ENCODE results near the gene MYO9B.
"Not testable (repeated sequence)": the region's sequence is repeated elsewhere in the genome, so short reads cannot be mapped to it uniquely, and the experiment has no call there.

MYO9B gene

DNA sequence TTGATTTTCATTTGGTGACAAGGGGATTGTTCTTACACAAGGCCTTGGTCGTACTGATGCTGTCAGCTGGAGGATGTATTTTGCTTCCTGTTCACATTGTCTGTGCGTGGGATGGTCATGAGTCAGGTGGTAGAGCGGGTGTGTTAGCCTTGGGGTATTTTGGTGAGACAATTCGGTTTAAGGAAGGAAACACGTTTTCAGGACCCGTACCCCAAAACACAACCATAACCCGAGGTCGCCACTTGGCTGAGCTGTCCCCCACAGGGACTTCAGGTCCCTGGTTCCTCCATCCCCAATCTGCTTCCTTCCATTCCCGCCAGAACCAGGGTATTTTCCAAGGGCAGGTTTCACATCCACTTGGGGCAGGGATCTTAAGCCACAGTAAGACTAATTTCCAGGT, 15.0 kb downstream of the MYO9B start:
- no peak for DNase-seq (ENCODE audit: low read depth)

DNA sequence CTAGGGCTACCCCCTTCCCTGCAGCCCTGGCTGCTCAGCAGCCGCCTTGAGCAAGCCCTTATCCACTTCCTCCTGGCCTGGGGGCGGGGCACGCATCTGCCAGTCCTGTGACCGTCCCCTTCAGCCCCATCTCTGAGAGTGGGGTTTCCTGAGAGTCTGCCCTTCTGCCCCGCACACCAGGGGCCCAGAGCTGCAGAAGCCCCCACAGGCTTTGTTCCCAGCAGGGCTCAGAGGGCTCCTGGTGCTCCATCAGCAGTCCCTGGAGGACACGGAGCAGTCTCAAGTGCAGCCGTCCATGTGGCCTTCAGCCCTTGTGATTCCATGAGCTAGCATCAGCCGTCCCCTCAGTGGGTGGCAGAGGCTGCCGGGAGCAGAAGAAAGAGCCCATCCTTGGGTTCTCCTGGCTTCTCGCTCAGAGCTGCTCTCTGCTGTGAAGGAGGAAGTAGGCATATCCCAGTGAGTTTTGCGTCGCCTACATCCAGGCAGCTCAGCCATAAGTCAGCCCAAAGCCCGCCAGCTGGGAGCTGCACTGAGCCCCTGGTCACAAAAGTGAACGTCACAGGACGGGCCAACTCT, 16.3 kb downstream of the MYO9B start:
- no peak for DNase-seq (ENCODE audit: low read depth)

DNA sequence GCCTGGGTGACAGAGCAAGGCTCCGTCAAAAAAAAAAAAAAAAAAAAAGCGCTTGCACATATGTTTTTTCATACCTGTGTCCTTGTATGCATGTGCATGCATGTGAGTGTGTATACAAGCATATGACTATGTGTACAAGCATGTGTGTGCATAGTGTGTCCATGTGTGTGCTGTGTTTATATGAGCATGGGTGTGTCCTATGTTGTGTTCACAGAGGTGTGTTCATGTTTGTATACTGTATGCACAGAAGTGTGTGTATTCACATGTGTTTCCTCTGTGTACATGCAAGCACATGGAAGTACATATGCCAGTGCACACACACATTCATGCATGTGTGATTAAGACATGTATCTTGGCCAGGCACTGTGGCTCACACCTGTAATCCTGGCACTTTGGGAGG, 17.1 kb downstream of the MYO9B start:
- no peak for DNase-seq (ENCODE audit: low read depth)

DNA sequence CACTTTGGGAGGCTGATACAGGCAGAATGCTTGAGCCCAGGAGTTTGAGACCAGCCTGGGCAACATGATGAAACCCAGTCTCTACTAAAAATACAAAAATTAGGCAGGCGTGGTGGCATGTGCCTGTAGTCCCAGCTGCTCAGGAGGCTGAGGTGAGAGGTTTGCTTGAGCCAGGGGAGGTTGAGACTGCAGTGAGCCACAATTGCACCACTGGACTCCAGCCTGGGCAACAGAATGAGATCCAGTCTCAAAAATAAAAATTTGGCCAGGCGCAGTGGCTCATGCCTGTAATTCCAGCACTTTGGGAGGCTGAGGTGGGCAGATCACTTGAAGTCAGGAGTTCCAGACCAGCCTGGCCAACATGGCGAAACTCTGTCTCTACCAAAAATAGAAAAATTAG, 19.1 kb downstream of the MYO9B start:
- not testable (repeated sequence) for DNase-seq (ENCODE audit: low read depth)

DNA sequence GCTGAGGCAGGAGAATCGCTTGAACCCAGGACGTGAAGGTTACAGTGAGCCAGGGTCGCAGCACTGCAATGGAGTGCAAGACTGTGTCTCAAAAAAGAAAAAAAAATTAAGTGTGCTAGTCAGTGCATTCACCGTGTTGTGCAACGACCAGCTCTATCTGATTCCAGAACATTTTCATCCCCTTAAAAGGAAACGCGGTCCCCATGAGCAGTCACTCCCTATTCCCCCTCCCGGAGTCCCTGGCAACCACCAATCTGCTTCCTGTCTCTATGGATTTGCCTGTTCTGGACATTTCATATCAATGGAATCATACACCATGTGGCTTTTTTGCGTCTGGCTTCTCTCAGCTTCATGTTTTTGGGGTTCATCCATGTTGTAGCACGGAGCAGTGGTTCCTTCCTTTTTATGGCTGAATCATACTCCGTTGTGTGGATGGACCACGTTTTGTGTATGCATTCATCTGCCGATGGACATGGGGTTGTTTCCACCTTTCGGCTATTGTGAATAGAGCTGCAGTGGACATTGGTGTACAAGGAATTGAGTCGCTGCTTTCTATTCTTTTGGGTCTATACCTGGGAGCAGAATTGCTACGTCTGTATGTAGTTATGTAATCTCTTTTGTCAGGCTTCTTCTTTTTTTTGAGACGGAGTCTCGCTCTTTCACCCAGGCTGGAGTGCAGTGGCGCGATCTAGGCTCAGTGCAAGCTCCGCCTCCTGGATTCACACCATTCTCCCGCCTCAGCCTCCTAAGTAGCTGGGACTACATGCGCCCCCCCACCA, 19.8 kb downstream of the MYO9B start:
- peak; percentile 77 for DNase-seq (ENCODE audit: low read depth)

DNA sequence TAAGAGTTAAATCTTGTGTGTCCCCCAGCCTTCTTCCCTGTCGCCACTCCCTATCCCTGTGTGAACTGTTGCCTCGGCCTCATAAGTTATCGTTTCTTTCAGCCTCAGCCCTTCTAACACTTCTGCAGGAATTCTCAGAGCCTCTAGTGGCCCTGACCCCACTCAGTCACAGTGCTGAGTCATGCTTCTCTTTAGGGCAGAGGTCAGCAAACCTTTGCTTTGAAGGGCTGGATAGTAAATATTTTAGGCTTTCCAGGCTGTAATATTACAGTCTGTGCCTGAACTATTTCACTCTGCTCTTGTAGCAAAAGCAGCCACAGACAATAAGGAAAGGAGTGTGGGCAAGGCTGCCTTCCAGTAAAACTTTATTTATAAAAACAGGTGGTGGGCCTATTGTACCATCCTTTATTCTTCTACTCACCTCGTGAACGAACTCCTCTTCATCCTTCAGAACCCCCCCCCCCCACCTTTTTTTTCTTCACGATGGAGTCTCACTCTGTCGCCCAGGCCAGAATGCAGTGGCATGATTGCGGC, 22.1 kb downstream of the MYO9B start:
- DNase-seq (ENCODE audit: low read depth): no peak

DNA sequence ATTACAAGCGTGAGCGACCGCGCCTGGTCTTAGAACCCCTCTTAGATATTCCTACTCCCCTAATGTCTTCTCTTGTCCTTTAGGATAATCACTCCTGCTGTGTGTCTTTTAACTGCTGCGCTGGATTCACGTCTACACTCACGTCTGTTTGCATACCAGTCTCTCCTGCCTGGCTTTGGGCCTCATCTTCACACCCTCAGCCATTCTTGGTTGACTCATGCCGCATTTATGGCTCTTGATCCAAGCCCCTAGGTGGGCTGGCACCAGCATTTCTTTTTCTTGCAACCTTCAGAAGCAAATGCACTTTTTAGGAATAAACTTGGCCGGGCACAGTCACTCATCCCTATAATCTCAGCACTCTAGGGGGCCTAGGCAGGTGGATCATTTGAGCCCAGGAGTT, 22.7 kb downstream of the MYO9B start:
- no peak for DNase-seq (ENCODE audit: low read depth)

DNA sequence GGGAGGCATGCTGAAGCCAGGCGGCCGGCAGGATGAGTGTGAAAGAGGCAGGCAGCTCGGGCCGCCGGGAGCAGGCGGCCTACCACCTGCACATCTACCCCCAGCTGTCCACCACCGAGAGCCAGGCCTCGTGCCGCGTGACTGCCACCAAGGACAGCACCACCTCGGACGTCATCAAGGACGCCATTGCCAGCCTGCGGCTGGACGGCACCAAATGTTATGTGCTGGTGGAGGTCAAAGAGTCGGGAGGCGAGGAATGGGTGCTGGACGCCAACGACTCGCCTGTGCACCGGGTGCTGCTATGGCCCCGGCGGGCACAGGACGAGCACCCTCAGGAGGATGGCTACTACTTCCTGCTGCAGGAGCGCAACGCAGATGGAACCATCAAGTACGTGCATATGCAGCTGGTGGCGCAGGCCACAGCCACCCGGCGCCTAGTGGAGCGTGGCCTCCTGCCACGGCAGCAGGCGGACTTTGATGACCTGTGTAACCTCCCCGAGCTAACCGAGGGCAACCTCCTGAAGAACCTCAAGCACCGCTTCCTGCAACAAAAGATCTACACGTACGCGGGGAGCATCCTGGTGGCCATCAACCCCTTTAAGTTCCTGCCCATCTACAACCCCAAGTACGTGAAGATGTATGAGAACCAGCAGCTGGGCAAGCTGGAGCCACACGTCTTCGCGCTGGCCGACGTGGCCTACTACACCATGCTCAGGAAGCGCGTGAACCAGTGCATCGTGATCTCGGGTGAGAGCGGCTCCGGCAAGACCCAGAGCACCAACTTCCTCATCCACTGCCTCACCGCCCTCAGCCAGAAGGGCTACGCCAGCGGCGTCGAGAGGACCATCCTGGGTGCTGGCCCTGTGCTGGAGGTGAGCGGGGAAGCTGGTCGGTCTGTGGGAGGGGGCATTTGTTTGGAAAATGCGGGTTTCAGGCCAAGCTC, 26.4 kb downstream of the MYO9B start:
- no peak for DNase-seq (ENCODE audit: low read depth)

DNA sequence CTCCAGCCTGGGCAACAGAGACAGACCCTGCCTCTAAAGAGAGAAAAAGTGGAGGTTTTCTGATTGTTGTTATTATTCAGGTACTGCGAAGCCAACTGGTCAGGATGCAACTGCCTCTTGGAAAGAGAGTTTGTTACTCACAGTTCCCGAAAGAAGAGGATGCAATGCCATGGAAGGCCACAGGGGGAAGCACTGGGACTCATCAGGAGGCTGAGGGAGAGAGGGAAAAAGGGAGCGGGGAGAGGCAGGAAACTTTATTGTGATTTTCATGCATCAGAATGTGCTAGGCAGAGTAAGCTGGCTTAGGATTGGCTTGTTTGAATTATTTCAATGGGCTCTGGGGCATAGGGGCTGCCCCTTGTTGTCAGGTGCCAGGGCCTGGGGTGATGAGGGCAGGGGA, 27.6 kb downstream of the MYO9B start:
- DNase-seq (ENCODE audit: low read depth): no peak

DNA sequence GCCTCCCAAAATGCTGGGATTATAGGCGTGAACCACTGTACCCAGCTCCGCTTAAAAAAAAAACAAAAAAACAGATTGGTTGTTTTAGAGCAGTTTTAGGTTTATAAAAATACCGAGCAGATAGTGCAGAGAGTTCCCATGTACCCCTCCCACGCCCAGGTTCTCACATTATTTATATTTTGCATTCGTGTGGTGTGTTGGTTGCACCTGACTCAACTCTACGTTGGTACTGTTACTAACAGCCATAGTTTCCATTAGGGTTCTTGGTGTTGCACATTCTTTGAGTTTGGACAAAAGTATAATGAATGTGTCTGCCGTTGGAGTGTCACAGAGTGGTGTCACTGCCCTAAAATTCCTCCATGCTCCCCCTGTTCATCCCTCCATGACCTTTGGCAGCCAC, 29.1 kb downstream of the MYO9B start:
- no peak for DNase-seq (ENCODE audit: low read depth)

DNA sequence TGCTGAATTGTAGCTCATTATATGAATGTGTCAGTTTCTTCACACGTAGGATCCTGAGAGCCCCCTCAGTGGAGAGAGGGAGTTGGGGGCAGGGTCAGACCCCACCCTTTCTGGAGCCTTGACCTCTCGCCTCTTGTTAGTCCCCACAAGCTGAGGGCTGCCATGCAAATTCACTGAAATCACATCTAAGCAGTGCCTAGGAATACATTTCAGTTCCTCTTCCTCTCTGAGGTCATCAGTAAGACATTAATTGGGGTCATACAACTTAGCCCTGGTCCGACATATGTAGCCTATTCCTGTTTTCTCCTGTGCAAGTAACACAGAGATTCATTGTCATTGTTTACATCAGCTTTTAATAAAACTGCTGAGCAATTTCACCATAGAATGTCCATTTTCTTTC, 30.0 kb downstream of the MYO9B start:
- no peak for DNase-seq (ENCODE audit: low read depth)

DNA sequence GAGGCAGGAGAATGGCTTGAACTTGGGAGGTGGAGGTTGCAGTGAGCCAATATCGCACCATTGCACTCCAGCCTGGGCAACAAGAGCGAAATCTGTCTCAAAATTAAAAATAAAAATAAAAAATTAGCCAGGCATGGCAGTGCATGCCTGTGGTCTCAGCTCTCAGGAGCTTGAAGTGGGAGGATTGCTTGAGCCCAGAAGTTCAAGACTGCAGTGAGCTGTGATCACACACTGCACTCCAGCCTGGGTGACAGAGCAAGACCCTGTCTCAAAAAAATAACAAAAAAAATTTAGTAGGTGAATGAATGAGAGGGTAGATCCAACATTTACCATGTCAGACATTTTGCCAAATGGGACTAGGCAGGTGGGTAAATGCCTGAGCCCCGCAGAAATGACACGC, 31.4 kb downstream of the MYO9B start:
- DNase-seq (ENCODE audit: low read depth): not testable (repeated sequence)

DNA sequence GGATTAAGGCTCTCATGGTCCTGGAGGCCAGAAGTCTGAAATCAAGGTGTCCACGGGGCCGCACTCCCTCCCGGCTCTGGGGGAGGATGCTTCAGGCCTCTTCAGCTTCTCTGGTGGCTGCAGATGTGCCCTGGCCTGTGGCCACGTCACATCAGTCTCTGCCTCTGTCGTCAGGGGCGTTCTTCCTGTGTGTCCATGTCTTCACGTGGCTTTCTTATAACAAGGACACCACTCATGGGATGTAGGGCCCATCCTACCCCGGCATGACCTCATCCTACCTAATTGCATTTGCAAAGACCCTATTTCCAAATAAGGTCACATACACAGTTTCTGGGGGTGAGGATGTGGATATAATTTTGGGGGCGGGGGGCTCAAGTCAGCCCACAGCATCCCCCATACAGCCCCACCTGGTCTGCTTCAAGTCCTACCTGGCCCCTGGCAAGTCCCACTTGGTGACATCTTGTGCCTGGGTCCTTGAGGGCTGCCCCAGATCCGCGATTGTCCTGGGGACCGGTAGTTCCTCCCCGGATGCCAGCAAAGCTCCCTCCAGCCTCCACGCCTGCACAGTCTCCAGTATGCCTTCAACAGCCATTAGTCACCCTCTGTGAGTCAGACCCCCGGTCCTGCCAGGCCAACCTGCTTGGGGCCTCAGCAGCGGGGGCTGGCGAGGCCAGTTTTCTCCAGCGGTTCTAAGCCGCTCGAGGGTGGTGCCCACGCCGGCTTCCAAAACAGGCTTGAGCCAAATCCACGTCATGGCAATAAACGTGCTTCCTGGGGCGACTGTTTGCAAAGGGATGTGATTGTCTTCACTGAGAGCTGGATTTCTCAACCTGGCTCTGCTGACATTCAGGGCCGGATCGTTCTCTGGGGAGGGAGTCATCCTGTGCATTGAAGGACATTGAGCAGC, 32.2 kb downstream of the MYO9B start:
- peak; percentile 99 for DNase-seq (ENCODE audit: low read depth)

DNA sequence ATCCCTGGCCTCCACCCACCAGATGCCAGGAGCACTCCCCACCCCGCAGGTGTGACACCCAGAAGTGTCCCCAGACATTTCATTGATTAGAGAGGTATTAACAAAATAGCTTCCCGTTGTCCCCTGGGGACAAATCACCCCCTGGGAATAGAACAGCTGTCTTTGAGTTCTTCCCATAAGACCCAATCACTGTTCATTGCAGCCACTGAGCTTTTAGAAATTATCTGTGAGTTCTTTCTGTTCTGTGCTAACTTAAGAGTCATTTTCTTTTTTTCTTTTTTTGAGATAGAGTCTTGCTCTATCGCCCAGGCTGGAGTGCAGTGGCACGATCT, 32.8 kb downstream of the MYO9B start:
- no peak for DNase-seq (ENCODE audit: low read depth)

DNA sequence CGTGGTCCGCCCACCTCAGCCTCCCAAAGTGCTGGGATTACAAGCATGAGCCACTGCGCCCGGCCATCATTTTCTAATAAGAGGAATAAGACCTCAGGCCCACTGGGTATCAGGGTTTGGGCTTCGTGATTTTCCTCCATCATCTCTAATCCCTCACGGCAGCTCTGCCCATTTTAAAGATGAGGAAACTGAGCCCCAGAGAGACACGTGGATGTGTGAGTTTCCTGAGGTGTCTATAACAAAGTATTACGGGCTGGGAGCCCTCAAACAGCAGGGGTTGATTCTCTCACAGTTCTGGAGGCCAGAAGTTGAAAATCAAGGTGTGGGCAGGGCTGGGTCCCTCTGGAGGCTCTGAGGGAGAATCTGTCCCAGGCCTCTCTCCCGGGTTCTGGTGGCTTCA, 33.7 kb downstream of the MYO9B start:
- no peak for DNase-seq (ENCODE audit: low read depth)

DNA sequence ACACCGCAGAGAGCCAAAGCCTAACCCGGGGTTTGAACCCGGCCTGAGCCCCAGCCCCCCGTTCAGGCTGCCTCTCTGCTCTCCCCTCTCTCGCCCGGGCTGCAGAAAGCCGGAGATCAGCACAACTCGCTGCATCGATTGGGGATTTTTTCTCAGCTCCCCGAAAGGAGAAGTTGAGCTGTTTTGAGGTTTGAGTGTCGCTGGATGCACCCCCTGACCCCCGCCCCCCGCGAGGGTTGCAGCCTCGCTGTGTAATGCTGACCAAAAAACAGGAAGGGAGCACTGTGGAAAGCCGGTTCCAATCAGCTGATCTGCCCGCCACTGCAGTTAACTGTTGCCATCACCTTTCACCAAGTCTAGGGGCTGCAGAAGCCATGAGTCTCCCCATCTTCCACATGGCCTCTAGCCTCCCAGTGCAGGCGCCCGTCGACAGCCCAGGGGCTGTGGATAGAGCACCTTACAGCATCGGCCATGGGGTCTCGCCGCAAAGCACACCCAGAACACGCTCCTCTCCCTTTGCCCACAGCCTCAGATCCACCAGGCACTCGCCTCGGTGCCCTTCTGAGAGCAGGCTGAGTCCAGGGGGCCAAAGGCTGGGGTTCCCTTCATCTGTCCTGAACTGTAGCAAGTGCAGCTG, 34.5 kb downstream of the MYO9B start:
- DNase-seq (ENCODE audit: low read depth): no peak

DNA sequence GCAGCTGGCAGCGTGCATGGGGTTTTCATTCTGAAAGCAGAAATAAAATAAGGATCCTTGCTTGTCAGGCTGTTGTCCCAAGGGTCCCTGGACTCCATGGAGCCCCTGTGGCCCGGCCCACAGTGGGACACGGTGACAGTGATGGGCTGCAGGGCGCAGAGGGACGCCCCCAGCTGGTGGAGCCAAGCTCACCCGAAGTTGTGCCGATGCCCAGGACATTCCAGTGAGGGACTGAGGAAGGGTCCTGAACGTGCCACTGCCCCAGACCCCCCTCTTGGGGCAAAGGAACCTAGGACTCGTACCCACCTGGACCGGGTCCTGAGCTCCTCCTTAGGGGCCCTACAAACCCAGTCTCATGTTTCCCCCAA, 35.0 kb downstream of the MYO9B start:
- no peak for DNase-seq (ENCODE audit: low read depth)

DNA sequence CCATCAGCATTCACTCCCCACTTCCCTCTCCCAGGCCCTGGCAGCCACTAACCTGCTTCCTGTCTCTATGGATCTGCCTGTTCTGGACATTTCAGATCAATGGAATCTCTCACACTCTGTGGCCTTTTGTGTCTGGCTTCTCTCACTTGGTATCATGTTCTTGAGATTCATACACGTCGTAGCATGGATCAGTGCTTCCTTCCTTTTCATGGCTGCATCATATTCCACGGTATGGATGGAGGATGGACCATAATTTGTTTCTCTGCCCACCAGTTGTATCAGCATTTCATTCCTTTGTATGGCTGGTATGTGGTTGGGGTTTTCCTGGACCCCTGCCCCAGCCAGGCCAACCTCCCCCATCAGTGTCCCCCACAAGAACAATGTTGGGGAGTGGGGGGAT, 36.2 kb downstream of the MYO9B start:
- no peak for DNase-seq (ENCODE audit: low read depth)

DNA sequence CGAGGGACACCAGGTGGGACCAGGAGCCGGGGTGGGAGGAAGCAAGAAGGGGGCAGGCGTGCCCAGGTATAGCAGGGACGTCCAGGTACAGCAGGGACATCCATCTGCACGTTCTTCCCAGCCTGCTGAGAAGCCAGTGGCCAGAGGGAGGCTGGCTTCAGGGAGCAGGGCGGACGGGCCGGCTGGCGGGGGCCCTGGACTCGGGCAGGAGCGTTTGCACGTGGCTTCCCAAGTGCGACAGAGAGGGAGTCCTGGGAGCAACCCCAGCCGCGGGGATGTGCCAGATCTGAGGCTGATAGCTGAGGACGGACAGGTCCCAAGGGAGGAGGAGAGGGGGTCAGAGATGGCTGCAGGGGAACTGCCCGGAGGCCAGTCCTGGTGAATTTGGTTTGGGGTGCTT, 36.7 kb downstream of the MYO9B start:
- DNase-seq (ENCODE audit: low read depth): no peak

DNA sequence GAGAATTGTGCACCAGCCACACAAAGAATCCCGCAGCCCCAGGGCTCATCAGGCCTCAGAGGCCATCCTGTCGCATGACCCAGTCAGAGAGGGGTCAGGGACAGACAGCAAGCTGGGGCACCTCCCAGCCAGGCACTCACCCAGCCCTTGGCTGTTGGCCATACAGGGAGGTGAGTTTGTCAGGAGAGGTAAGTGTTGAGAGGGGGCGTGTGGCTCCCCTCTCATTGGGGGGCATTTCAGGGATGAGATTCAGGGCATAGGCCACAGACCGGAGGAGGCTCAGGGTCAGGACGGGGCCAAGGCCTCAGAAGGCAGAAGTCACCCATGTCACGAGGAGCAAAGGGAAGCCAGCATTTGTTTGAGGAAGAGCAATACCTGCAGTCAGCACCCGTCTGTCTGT, 37.1 kb downstream of the MYO9B start:
- DNase-seq (ENCODE audit: low read depth): no peak

DNA sequence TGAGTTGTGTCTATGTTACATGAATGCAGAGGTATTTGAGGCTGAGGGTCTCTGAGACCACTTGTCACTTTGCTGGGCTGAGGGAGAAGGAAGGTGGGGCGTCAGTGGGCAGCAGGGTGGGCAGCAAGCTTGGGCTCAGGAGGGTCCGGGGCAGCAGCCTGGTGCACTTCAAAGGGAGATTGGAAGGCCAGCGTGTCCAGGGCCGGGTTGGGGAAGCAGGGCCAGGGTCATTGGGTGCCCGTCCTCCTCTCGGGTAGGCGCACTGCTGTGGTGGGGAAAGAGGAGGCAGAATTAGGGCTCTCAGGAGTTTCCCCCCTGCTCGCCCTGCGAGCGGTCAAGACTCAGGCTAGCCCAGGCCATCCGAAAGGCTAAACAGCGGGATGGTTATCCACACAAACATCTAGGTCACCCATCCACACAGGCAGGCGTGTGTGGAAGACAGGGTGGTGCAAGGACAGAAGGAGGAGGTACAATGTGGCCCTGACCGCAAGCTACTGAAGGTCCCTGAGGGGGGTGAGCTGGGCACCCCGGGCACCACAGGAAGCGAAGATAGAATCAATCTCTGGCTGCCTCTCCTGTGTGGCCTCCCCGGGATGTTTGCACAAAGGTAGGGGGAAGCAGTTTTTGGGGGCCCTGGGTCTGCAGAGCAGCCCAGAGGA, 37.7 kb downstream of the MYO9B start:
- DNase-seq (ENCODE audit: low read depth): no peak

Measured in stromal cell of bone marrow (primary cell).